NCI-H2227 (cell line): ENCODE data around the gene C9orf152.

ENCODE experiments used
- DNase-seq: peaks from one replicate; lab custom pipeline; 2025; ENCODE audit not compliant: unreplicated experiment; lab: John Stamatoyannopoulos, UW

C9orf152 gene

GRCh38 chr9:110183208-110184145 lies 24.5 kb downstream of the C9orf152 start:
- DNase-seq = peak; percentile 69

GRCh38 chr9:110180511-110181434 lies 27.2 kb downstream of the C9orf152 start:
- no peak for DNase-seq

GRCh38 chr9:110179734-110180133 lies 28.2 kb downstream of the C9orf152 start:
- DNase-seq = no peak

DNA sequence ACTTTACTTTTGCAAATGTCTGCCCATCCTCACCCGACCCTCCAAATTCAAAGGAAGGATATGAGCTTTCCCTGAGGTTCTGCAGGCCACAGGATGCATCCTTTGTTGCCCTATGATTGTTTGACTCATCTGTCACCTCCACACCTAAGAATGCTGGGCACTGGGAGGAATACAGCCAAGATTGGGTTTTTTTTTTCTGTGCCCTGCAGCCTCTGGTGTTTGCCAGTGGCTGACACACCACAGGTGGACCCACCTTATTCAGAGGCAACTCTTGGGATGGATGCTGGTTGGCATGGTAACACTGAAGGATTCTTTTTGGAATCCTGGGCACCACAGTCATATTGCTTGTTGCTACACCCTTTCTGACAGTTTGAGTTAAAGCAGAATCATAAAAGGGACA lies 29.7 kb downstream of the C9orf152 start:
- no peak for DNase-seq

GRCh38 chr9:110175275-110175968 lies 32.5 kb downstream of the C9orf152 start:
- no peak for DNase-seq

DNA sequence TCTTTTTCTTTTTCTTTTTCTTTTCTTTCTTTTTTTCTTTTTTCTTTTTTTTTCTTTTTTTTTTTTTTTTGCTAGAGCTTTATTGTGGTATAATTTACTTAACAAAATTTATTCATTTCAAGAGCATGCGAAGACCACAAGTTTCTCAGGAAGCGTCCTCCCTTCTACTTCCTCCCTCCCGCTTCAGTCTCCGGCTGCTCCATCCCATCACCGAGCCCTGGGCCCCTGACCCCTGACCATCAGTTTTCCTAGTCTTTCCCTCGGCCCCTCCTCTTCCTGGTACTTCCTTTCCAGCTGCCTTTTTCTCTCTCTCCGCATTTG lies 34.7 kb downstream of the C9orf152 start:
- DNase-seq = peak; percentile 5

GRCh38 chr9:110170357-110171257 lies 37.4 kb downstream of the C9orf152 start:
- no peak for DNase-seq

- no peak for DNase-seq
These were observed 39.5 kb downstream of the C9orf152 start for GRCh38 chr9:110168486-110168885.

- DNase-seq = no peak
These were observed 46.0 kb downstream of the C9orf152 start for GRCh38 chr9:110161940-110162339.

- DNase-seq = no peak
These were observed 47.3 kb downstream of the C9orf152 start for GRCh38 chr9:110160685-110161084.

DNA sequence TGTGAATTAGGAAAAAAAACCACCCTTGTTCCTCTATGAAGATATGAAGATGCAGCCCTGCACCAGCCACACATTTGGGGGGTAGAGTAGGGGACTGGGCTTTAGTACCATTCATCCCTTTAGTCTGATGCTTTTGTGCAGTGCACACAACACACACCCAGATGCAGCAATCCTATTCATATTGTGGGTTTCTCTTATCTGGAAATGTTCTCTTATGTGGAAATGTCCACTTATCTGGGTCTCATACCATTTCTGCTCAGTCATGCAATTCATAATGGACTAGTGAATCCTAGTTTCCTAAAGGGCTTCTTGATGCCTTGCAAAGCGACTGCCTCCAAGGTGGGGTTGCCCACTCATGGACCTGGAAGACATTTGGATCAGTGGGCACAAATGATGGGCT lies 47.8 kb downstream of the C9orf152 start:
- DNase-seq = no peak

- no peak for DNase-seq
These were observed 49.9 kb downstream of the C9orf152 start for GRCh38 chr9:110157823-110158664.

GRCh38 chr9:110156902-110157301 lies 51.1 kb downstream of the C9orf152 start:
- DNase-seq = no peak

DNA sequence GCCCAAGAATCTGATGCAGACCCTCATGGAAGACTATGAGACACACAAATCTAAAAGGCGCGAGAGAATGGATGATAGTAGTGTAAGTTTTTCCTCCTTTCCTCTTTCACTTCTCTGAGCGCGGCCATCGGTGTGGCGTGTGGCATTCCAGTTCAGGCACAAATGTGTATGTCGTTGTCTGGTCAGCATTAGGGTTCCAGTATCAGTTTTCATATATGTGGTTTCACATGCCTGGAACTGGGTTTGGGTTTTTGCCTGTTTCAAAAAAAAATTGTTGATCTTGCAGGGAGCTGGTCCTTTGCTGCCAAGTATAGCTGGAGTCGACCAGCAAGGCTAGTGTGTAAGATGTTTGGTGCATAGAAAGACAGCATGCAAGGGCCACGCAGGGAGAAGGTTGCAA lies 51.5 kb downstream of the C9orf152 start:
- no peak for DNase-seq

DNA sequence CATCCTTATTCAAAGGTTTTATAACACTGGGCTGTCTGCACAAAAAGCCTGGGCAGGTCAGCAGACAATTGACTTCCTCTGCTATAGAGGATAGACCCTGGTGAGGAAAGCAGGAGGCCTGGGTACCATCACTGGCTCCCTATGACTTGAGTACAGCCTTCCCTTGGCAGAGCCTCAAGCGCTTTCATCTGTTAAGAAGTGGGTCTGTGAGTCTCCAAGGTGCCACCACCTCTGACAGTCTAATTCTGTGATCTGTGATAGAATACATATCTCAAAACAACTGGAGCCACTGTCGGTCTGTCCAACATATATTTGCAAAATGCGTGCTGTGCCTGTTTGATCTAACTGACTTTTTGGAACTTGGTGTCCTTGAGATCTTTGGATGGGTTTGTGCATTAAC lies 52.2 kb downstream of the C9orf152 start:
- DNase-seq = no peak

DNA sequence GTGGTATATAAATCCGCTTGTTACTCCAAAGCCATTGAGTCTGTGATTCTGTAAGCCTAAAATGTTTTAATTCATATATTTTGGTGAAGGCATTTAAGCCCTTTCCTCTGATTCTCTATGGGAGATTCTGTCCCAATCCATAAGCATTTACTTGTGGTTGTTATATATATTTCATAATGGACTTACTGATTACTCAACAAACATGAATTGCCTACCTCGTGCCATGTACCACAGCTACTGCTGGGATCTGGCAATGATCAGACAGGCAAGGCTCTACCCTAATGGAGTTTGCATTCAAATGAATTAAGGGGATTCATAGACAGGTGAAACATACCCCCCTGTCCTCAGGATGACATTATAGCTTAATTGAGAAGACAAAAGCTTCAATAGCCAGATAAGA lies 54.5 kb downstream of the C9orf152 start:
- DNase-seq = no peak

DNA sequence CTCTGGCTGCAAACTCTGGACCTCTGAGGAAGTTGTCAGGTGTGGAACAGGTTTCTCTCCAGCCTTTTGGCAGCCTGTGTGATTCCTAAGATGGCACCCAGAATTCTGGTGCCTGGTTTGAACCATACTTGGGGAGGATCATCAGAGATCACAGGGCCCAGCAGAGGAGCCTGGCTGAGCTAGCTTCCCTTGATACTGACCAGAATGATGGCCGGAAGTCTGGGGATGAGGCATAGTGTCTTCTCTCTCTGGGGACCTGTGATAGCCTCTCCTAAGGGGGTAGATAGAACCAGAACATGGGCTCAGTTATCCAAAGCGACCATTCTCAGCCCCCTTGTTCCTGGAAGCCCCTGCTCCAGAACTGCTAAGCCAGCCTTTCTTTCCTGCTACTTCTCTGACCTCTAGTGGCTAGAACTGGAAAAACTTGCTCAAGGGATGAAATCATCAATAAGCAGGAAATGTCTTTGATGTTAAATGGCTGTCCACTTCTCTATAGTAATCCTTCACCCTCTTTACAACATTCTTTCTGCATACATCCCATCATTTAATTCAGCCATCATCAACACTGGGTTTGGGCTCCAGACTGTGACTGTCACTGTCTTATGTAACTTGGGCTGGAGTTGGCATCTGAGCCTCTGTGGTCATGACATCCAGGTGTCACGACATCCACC lies 55.1 kb downstream of the C9orf152 start:
- DNase-seq = peak; percentile 65
